ENCODE results near the gene CAVIN4. TPM values are rescaled to one million over a fixed set of nuclear protein-coding genes. Genes with fewer than 3 reads are reported as not detected.

Gene CAVIN4
- polyA plus RNA-seq, 1 donor from 2014 or later = 15.3 TPM

DNA sequence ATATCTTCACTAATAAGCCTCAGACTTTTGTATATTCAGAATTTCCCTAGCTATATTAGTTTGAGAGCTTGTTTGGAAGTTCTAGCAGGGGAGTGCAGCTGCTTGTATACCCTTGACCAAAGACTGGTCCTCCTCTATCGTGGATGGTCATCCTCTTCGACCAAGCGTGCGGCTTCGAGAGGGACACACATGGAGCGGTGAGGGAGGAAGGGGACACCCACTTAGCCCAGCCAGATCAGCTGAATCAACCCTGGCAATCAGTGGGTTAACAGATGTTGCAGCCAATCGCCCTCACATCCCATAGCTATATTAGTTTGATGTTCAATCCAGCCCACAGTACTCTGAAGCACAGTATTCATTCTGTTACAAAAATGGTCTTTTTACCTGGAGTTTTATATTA, 3.2 kb downstream of the CAVIN4 start:
- Histone ChIP-seq H3K9me3 (ENCODE audit: low read length) (no peaks in the 10 kb centered on the region), H3K27me3 (ENCODE audit: insufficient read depth, low read depth, low read length) (no peaks in the 10 kb centered on the region), H2AFZ (ENCODE audit: low read depth, low read length) (no peak overlapping the region), H3K9me2 (ENCODE audit: insufficient read depth, low read length) (no peaks in the 10 kb centered on the region), H3K4me3 (ENCODE audit: low read length) (no peak overlapping the region), H3F3A (ENCODE audit: insufficient read depth, low read length, poor library complexity, severe bottlenecking) (peaks cover 3% of the 10 kb centered on the region), H3K27ac (ENCODE audit: low read length) (no peak overlapping the region), H4K20me1 (ENCODE audit: insufficient read depth) (peaks cover 5% of the 10 kb centered on the region), H3K79me2 (replicated peaks; ENCODE audit: insufficient read depth, low read length) (no peaks in the 10 kb centered on the region), H3K4me2 (ENCODE audit: low read length) (no peak overlapping the region), H3K36me3 (ENCODE audit: insufficient read depth, low read length) (peaks cover 8% of the 10 kb centered on the region), H3K9ac (ENCODE audit: low read length) (no peak overlapping the region)
- TF ChIP-seq EP300 (conservative IDR thresholded peaks at IDR 0.05; ENCODE audit: poor library complexity, severe bottlenecking) = no peak
- TF ChIP-seq RAD21 (conservative IDR thresholded peaks at IDR 0.05) = no peak
- TF ChIP-seq MXI1 (conservative IDR thresholded peaks at IDR 0.05; ENCODE audit: poor library complexity, severe bottlenecking) = no peak
- TF ChIP-seq SMC3 (conservative IDR thresholded peaks at IDR 0.05; ENCODE audit: poor library complexity) = no peak
- TF ChIP-seq, protein P1, sequence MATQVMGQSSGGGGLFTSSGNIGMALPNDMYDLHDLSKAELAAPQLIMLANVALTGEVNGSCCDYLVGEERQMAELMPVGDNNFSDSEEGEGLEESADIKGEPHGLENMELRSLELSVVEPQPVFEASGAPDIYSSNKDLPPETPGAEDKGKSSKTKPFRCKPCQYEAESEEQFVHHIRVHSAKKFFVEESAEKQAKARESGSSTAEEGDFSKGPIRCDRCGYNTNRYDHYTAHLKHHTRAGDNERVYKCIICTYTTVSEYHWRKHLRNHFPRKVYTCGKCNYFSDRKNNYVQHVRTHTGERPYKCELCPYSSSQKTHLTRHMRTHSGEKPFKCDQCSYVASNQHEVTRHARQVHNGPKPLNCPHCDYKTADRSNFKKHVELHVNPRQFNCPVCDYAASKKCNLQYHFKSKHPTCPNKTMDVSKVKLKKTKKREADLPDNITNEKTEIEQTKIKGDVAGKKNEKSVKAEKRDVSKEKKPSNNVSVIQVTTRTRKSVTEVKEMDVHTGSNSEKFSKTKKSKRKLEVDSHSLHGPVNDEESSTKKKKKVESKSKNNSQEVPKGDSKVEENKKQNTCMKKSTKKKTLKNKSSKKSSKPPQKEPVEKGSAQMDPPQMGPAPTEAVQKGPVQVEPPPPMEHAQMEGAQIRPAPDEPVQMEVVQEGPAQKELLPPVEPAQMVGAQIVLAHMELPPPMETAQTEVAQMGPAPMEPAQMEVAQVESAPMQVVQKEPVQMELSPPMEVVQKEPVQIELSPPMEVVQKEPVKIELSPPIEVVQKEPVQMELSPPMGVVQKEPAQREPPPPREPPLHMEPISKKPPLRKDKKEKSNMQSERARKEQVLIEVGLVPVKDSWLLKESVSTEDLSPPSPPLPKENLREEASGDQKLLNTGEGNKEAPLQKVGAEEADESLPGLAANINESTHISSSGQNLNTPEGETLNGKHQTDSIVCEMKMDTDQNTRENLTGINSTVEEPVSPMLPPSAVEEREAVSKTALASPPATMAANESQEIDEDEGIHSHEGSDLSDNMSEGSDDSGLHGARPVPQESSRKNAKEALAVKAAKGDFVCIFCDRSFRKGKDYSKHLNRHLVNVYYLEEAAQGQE (IDR thresholded peaks at IDR 0.05; ENCODE audit: borderline replicate concordance) = no peak
- no peak for TF ChIP-seq POLR2AphosphoS5 (IDR thresholded peaks at IDR 0.05)
- TF ChIP-seq EZH2 (IDR thresholded peaks at IDR 0.05; ENCODE audit: borderline replicate concordance, insufficient read depth, low read length, poor library complexity, severe bottlenecking) = no peak
- TF ChIP-seq, protein P2, sequence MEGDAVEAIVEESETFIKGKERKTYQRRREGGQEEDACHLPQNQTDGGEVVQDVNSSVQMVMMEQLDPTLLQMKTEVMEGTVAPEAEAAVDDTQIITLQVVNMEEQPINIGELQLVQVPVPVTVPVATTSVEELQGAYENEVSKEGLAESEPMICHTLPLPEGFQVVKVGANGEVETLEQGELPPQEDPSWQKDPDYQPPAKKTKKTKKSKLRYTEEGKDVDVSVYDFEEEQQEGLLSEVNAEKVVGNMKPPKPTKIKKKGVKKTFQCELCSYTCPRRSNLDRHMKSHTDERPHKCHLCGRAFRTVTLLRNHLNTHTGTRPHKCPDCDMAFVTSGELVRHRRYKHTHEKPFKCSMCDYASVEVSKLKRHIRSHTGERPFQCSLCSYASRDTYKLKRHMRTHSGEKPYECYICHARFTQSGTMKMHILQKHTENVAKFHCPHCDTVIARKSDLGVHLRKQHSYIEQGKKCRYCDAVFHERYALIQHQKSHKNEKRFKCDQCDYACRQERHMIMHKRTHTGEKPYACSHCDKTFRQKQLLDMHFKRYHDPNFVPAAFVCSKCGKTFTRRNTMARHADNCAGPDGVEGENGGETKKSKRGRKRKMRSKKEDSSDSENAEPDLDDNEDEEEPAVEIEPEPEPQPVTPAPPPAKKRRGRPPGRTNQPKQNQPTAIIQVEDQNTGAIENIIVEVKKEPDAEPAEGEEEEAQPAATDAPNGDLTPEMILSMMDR (IDR thresholded peaks at IDR 0.05; ENCODE audit: poor library complexity, severe bottlenecking) = no peak
- no peak for TF ChIP-seq TAF1 (IDR thresholded peaks at IDR 0.05; ENCODE audit: low read depth)

DNA sequence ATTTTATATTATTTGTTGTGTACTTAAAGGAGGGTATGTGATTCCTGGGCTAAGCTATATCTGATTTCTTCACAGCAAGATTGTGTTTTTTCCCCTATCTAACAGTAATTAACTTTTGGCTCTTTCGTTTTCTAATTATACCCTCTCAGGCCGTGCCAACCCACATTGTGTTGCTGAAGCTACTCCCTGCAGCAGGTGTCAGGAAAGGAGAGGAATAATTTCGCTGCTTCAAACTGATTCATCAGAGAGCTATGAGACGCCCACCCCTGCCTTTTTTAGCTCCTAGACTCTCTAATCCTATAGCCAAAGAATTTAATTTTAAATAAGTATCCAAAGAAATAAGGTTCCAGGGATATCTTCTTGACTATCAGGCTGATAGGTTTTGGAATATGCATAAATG, 3.8 kb downstream of the CAVIN4 start:
- Histone ChIP-seq H3F3A (ENCODE audit: insufficient read depth, low read length, poor library complexity, severe bottlenecking) (peaks cover 3% of the 10 kb centered on the region), H3K27ac (ENCODE audit: low read length) (no peak overlapping the region), H3K9me2 (ENCODE audit: insufficient read depth, low read length) (no peaks in the 10 kb centered on the region), H3K9me3 (ENCODE audit: low read length) (no peaks in the 10 kb centered on the region), H3K4me3 (ENCODE audit: low read length) (no peak overlapping the region), H3K79me2 (replicated peaks; ENCODE audit: insufficient read depth, low read length) (no peaks in the 10 kb centered on the region), H4K20me1 (ENCODE audit: insufficient read depth) (peaks cover 5% of the 10 kb centered on the region), H2AFZ (ENCODE audit: low read depth, low read length) (no peak overlapping the region), H3K27me3 (ENCODE audit: insufficient read depth, low read depth, low read length) (no peaks in the 10 kb centered on the region), H3K4me2 (ENCODE audit: low read length) (no peak overlapping the region), H3K36me3 (ENCODE audit: insufficient read depth, low read length) (peaks cover 6% of the 10 kb centered on the region), H3K9ac (ENCODE audit: low read length) (no peak overlapping the region)
- TF ChIP-seq MXI1 (conservative IDR thresholded peaks at IDR 0.05; ENCODE audit: poor library complexity, severe bottlenecking) (no peak), RAD21 (conservative IDR thresholded peaks at IDR 0.05) (no peak), EZH2 (IDR thresholded peaks at IDR 0.05; ENCODE audit: borderline replicate concordance, insufficient read depth, low read length, poor library complexity, severe bottlenecking) (no peak), TAF1 (IDR thresholded peaks at IDR 0.05; ENCODE audit: low read depth) (no peak), POLR2AphosphoS5 (IDR thresholded peaks at IDR 0.05) (no peak), SMC3 (conservative IDR thresholded peaks at IDR 0.05; ENCODE audit: poor library complexity) (no peak), EP300 (conservative IDR thresholded peaks at IDR 0.05; ENCODE audit: poor library complexity, severe bottlenecking) (no peak)
- TF ChIP-seq, protein P1 (IDR thresholded peaks at IDR 0.05; ENCODE audit: borderline replicate concordance) = no peak

Measured in neural cell (in vitro differentiated cells).